CD14-positive monocyte (primary cell): Measurements from ENCODE around the gene DCP1A. TPM values are rescaled to one million over a fixed set of nuclear protein-coding genes. Genes with fewer than 3 reads are reported as not detected.
"Not testable (repeated sequence)": the region's sequence is repeated elsewhere in the genome, so short reads cannot be mapped to it uniquely, and the experiment has no call there.

Source experiments
- DNase-seq, 3 donors: peaks; one replicate each; pipeline ENCODE4 v3.0.0-alpha.2; 2011 to 2022
- H2AFZ ChIP-seq: 2 replicates; pipeline ENCODE4 v1.6.0; 2012; ENCODE audit warnings: mild to moderate bottlenecking, low read depth, low read length, inconsistent platforms; ENCODE audit not compliant: insufficient read depth, poor library complexity, severe bottlenecking
- H3K27ac ChIP-seq, 2 donors: 1 replicate in 1 of 2; 2 replicates in 1 of 2; pipeline ENCODE4 v1.5.1; 2012 to 2013; ENCODE audit warnings: low read length in 2 of 2, control low read depth in 1 of 2, inconsistent platforms in 1 of 2, low read depth in 1 of 2, mild to moderate bottlenecking in 1 of 2
- H3K27me3 ChIP-seq, 2 donors: one replicate each; pipeline versions ENCODE4 v1.6.0 to v1.6.1; 2011 to 2013; ENCODE audit warnings: low read length in 2 of 2; ENCODE audit not compliant: control insufficient read depth in 2 of 2, insufficient read depth in 2 of 2
- H3K36me3 ChIP-seq, 2 donors: replicated peaks in 1 of 2; 1 replicate in 1 of 2; 2 replicates in 1 of 2; pipeline versions ENCODE4 v1.5.1 to v1.6.1; 2012 to 2013; ENCODE audit warnings: low read length in 2 of 2, control low read depth in 1 of 2, inconsistent platforms in 1 of 2, mild to moderate bottlenecking in 1 of 2; ENCODE audit not compliant: insufficient read depth in 2 of 2, control insufficient read depth in 1 of 2
- H3K4me1 ChIP-seq, 2 donors: 1 replicate in 1 of 2; 2 replicates in 1 of 2; pipeline versions ENCODE4 v1.5.1 to v1.6.1; 2012 to 2013; ENCODE audit warnings: low read length in 2 of 2, control low read depth in 1 of 2, inconsistent platforms in 1 of 2, mild to moderate bottlenecking in 1 of 2, moderate library complexity in 1 of 2; ENCODE audit not compliant: insufficient read depth in 2 of 2, control insufficient read depth in 1 of 2
- H3K4me2 ChIP-seq: replicated peaks from 2 replicates; pipeline ENCODE3; 2012; ENCODE audit warnings: low read length, moderate library complexity, mild to moderate bottlenecking; ENCODE audit not compliant: poor library complexity, severe bottlenecking; ENCODE audit errors: extremely low read depth
- H3K4me3 ChIP-seq, 3 experiments: fragments of 200-600 bp in 1 of 3; sonication (generic) in 1 of 3; replicated peaks in 1 of 3; 1 replicate in 2 of 3; 2 replicates in 1 of 3; pipeline ENCODE4 v1.5.1; 2011 to 2013; ENCODE audit warnings: low read length in 3 of 3, mild to moderate bottlenecking in 3 of 3, control low read depth in 2 of 3, low read depth in 2 of 3, inconsistent platforms in 1 of 3, moderate library complexity in 1 of 3
- H3K79me2 ChIP-seq: 2 replicates; pipeline ENCODE4 v1.6.0; 2012; ENCODE audit warnings: mild to moderate bottlenecking, control low read depth, inconsistent platforms, low read length, moderate library complexity; ENCODE audit not compliant: insufficient read depth
- H3K9ac ChIP-seq: 2 replicates; pipeline ENCODE4 v1.6.0; 2017; ENCODE audit warnings: low read length, mild to moderate bottlenecking; ENCODE audit not compliant: insufficient read depth, poor library complexity, severe bottlenecking
- H3K9me3 ChIP-seq, 2 donors: replicated peaks in 1 of 2; 1 replicate in 1 of 2; 2 replicates in 1 of 2; pipeline versions ENCODE4 v1.5.1 to v1.6.1; 2012 to 2013; ENCODE audit warnings: low read length in 2 of 2, control low read depth in 1 of 2; ENCODE audit not compliant: control insufficient read depth in 1 of 2, insufficient read depth in 1 of 2
- H4K20me1 ChIP-seq: 2 replicates; pipeline ENCODE4 v1.6.0; 2012; ENCODE audit warnings: mild to moderate bottlenecking, low read length, control low read depth, moderate library complexity; ENCODE audit not compliant: insufficient read depth
- H3K27ac Mint-ChIP-seq, 7 donors: one replicate each; pipeline ENCODE4 v1.8.0; 2020; ENCODE audit warnings: mild to moderate bottlenecking in 7 of 7, mixed read lengths in 7 of 7, moderate library complexity in 6 of 7, inconsistent platforms in 2 of 7
- H3K27me3 Mint-ChIP-seq, 3 donors: one replicate each; pipeline ENCODE4 v1.8.0; 2021 to 2022; ENCODE audit warnings: low read depth in 3 of 3, mild to moderate bottlenecking in 3 of 3, mixed read lengths in 3 of 3, moderate library complexity in 3 of 3, inconsistent platforms in 1 of 3
- H3K36me3 Mint-ChIP-seq, 2 donors: one replicate each; pipeline ENCODE4 v1.8.0; 2020; ENCODE audit warnings: mixed read lengths in 2 of 2, inconsistent platforms in 1 of 2, mild to moderate bottlenecking in 1 of 2
- H3K4me1 Mint-ChIP-seq: one replicate; pipeline ENCODE4 v1.8.0; 2020; ENCODE audit warnings: mild to moderate bottlenecking, mixed read lengths
- H3K4me3 Mint-ChIP-seq, 2 donors: one replicate each; pipeline ENCODE4 v1.8.0; 2020; ENCODE audit warnings: mild to moderate bottlenecking in 2 of 2, mixed read lengths in 2 of 2, moderate library complexity in 1 of 2
- H3K9me3 Mint-ChIP-seq, 7 donors: one replicate each; pipeline ENCODE4 v1.8.0; 2020 to 2022; ENCODE audit warnings: mixed read lengths in 7 of 7, mild to moderate bottlenecking in 6 of 7, moderate library complexity in 6 of 7, inconsistent platforms in 2 of 7
- CTCF ChIP-seq: fragments of 200-600 bp; IDR thresholded peaks from one replicate; pipeline ENCODE4 v1.8.0; 2022; ENCODE audit warnings: antibody characterized with exemption, mild to moderate bottlenecking
- WGBS: methylation state at CpG from one replicate; pipeline ENCODE4 v1.1.5; 2013; ENCODE audit warnings: missing lambda C conversion rate; ENCODE audit not compliant: insufficient coverage; 5-methylcytosine and 5-hydroxymethylcytosine counted together
- intact Hi-C, 2 donors: fragments of 100-400 bp; cut with micrococcal nuclease; formaldehyde crosslinking; loops; one replicate each; pipeline versions ENCODE4 v1.15.0 to v1.15.1; 2023
- polyA plus RNA-seq, 3 donors: library from polyadenylated mRNA; depleted of rRNA in 1 of 3; unstranded in 2 of 3; stranded (reverse) in 1 of 3; fragments of 300-500 nt in 2 of 3; fragments of >200 nt in 1 of 3; fragmentation: Illumina TruSeq in 2 of 3; gene quantifications; 1 replicate in 2 of 3; 2 replicates in 1 of 3; pipeline ENCODE4 v1.2.3, GENCODE V29; 2012 to 2021

DCP1A gene
- polyA plus RNA-seq, 3 donors = 11.9 to 25.4 (median 19.3) TPM

- H3K27ac Mint-ChIP-seq = peak overlapping the region; percentile 37 to 77 (median 61)
- Histone ChIP-seq H3K4me2 (no peak overlapping the region), H2AFZ (peak overlapping the region; percentile 36), H3K4me1 (peaks cover 44 to 49% of the 10 kb centered on the region in 2 donors), H3K79me2 (peaks cover 17% of the 10 kb centered on the region), H3K4me3 (no peak overlapping the region), H4K20me1 (no peaks in the 10 kb centered on the region), H3K9ac (no peak overlapping the region), H3K9me3 (no peaks in the 10 kb centered on the region), H3K36me3 (no peaks in the 10 kb centered on the region), H3K27ac (peak overlapping the region in 1 of 2 donors; percentile 40), H3K27me3 (no peaks in the 10 kb centered on the region)
- H3K4me1 Mint-ChIP-seq = peaks cover 41% of the 10 kb centered on the region
- peaks cover 0 to 5% (median 0%) of the 10 kb centered on the region in 3 donors for H3K27me3 Mint-ChIP-seq
- no peaks in the 10 kb centered on the region for H3K9me3 Mint-ChIP-seq
- H3K4me3 Mint-ChIP-seq = no peak overlapping the region
- DNase-seq = peak; percentile 26 to 55 (median 36)
- intact Hi-C loops = loop anchor here in 1 of 2 donors (5.0 kb wide), 1 partner anchor 547 kb away; no protein-coding TSS in a partner anchor
- H3K36me3 Mint-ChIP-seq = no peaks in the 10 kb centered on the region
- TF ChIP-seq CTCF = peak; percentile 25
- WGBS = 0% methylated on average over 1 of the region's 3 CpGs
Observed at GRCh38 chr3:53350652-53351051, 3.3 kb upstream of the DCP1A start.

GRCh38 chr3:53348118-53348517, 775 bp upstream of the DCP1A start:
- peaks cover 26% of the 10 kb centered on the region for H3K4me1 Mint-ChIP-seq
- intact Hi-C loops = loop anchor here in 1 of 2 donors (5.0 kb wide), 1 partner anchor 544 kb away; the partner anchor contains the start of gene SELENOK
- H3K36me3 Mint-ChIP-seq = peaks cover 11 to 19% of the 10 kb centered on the region in 2 donors
- peak overlapping the region; percentile 95 to 99 (median 99) for H3K27ac Mint-ChIP-seq
- WGBS = 95% methylated on average over 6 of the region's 19 CpGs
- Histone ChIP-seq H3K27ac (peak overlapping the region; percentile 96 to 99), H2AFZ (peak overlapping the region; percentile 96), H3K4me1 (peaks cover 28 to 33% of the 10 kb centered on the region in 2 donors), H3K79me2 (peaks cover 42% of the 10 kb centered on the region), H3K4me3 (peak overlapping the region; percentile 61 to 100 (median 98)), H3K4me2 (peak overlapping the region; percentile 90), H3K9ac (peak overlapping the region; percentile 99), H3K36me3 (peaks cover 5 to 16% of the 10 kb centered on the region in 2 donors)
- H4K20me1 ChIP-seq, H3K27me3 Mint-ChIP-seq, H3K9me3 Mint-ChIP-seq, H3K27me3 ChIP-seq, DNase-seq, H3K9me3 ChIP-seq: not testable (repeated sequence)
- peak overlapping the region; percentile 95 to 98 for H3K4me3 Mint-ChIP-seq
